ENCODE results near the gene TAF11L10. TPM values are rescaled to one million over a fixed set of nuclear protein-coding genes. Genes with fewer than 3 reads are reported as not detected.
A peak's percentile ranks its signal among the peaks of the same experiment; 100 is the strongest.

TAF11L10 gene
- total and polyA plus RNA-seq, 2 of the 8 experiments (the other 6 are each of a cell fraction or from before 2014, with no cell fraction given) = not detected

DNA sequence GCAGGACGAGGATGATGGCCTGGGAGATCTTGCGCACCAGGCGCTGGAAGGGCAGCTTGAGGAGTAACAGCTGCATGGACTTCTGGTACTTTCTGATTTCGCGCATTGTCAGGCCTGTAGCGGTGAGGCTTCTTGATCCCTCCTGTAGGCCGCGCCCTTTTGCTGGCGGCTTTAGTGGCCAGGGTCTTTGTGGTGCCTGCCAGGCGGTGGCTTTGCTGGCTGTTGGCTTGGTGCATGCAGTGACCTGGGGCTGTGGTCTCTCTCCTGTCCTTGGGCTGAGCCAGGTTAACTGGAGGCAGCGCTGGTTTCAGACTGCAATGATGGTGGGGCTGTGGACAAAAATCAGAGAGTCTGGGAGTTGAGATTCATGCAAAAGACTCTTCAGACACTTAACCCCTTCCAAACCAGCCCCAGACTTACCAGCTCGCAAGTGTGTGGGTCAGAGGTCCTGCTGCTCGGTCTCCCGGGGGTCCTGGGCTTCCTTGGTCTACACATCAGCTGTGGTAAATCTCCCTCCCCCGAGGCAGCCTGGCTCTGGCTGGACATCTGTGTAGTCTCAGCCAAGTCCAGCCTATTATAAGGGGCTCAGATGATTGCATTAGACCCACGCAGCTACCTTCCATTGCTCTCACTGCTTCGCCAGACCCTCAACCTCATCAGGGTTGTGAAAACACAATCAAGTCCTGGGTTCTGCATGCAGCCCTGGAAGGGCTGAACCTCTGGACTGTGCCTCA, 17.4 kb upstream of the TAF11L10 start:
- no peak overlapping the region for H2BK20ac ChIP-seq (ENCODE audit: low read length)
- no peak overlapping the region for H3K56ac ChIP-seq (replicated peaks; ENCODE audit: insufficient read length, low read depth, low read length)
- no peak overlapping the region for H2AK5ac ChIP-seq (ENCODE audit: low read depth, low read length)
- FAIRE-seq = no peak
- H3K9me3 ChIP-seq (ENCODE audit: insufficient read depth in 2 of 2, low read depth in 1 of 2, low read length in 1 of 2) = no peaks in the 10 kb centered on the region
- H3K79me1 ChIP-seq (ENCODE audit: low read depth, low read length) = no peaks in the 10 kb centered on the region
- H4K91ac ChIP-seq (replicated peaks; ENCODE audit: insufficient read length, low read length) = no peak overlapping the region
- no peak overlapping the region for H3K4me3 ChIP-seq (ENCODE audit: extremely low read depth in 1 of 4, insufficient read depth in 2 of 4, low read depth in 3 of 4, low read length in 4 of 4)
- no peak overlapping the region for H3K9ac ChIP-seq (replicated peaks in 1 of 4; ENCODE audit: extremely low read depth in 1 of 4, low read depth in 3 of 4, low read length in 3 of 4)
- H4K20me1 ChIP-seq (replicated peaks in 1 of 2; ENCODE audit: control insufficient read depth in 1 of 2, insufficient read depth in 2 of 2, low read length in 2 of 2) = no peaks in the 10 kb centered on the region
- ChIA-PET CTCF (ENCODE audit: partially characterized antibody) (interaction anchor here (1.0 kb wide), 1 partner anchor 11 kb away, joined by 3 read pairs; the partner anchor contains the start of gene TAF11L11), POLR2A (ENCODE audit: partially characterized antibody) (no interaction called here)
- H2AFZ ChIP-seq (ENCODE audit: low read length) = no peak overlapping the region
- WGBS, 2 experiments (ENCODE audit: extremely low coverage in 1 of 2, insufficient coverage in 1 of 2, insufficient read length in 1 of 2, insufficient replicate concordance in 2 of 2, low coverage in 1 of 2, low lambda C conversion rate in 2 of 2, missing lambda C conversion rate in 1 of 2) = 92% methylated on average over 13 of the region's 17 CpGs; no CpG with 5 or more reads in 1 of the 2 experiments
- no peak overlapping the region for H4K8ac ChIP-seq (ENCODE audit: extremely low read depth, insufficient read depth, low read length)
- no peak overlapping the region for H4K5ac ChIP-seq (ENCODE audit: insufficient read length, low read depth, low read length)
- H3K18ac ChIP-seq (ENCODE audit: extremely low read depth, low read length) = no peak overlapping the region
- H3K23me2 ChIP-seq (ENCODE audit: low read depth, low read length) = no peaks in the 10 kb centered on the region
- no peak overlapping the region for H2BK12ac ChIP-seq (ENCODE audit: low read depth, low read length)
- no peaks in the 10 kb centered on the region for H3K27me3 ChIP-seq (replicated peaks in 1 of 4; ENCODE audit: control insufficient read depth in 3 of 4, extremely low read depth in 1 of 4, insufficient read depth in 3 of 4, low read length in 3 of 4)
- no peak overlapping the region for H2BK5ac ChIP-seq (ENCODE audit: low read depth, low read length)
- no peaks in the 10 kb centered on the region for H3K4me1 ChIP-seq (replicated peaks in 1 of 4; ENCODE audit: control insufficient read depth in 3 of 4, insufficient read depth in 4 of 4, low read length in 3 of 4)
- no peak overlapping the region for H3K4ac ChIP-seq (replicated peaks; ENCODE audit: insufficient read length, low read depth, low read length)
- H3K4me2 ChIP-seq (ENCODE audit: insufficient read depth in 1 of 2, low read depth in 2 of 2, low read length in 2 of 2) = no peak overlapping the region
- H2BK120ac ChIP-seq (replicated peaks; ENCODE audit: low read depth, low read length) = no peak overlapping the region
- H3K79me2 ChIP-seq (ENCODE audit: control insufficient read depth in 1 of 2, insufficient read depth in 2 of 2, low read length in 2 of 2) = no peaks in the 10 kb centered on the region
- H2BK15ac ChIP-seq (ENCODE audit: low read length) = no peak overlapping the region
- H3K36me3 ChIP-seq (ENCODE audit: control insufficient read depth in 2 of 4, insufficient read depth in 4 of 4, low read length in 3 of 4) = no peaks in the 10 kb centered on the region
- H3K27ac ChIP-seq (ENCODE audit: low read depth, low read length) = no peak overlapping the region
- no peak overlapping the region for H3K23ac ChIP-seq (ENCODE audit: insufficient read length)
- TF ChIP-seq PHF8 (conservative IDR thresholded peaks at IDR 0.05; ENCODE audit: low read depth, low read length) = no peak
- TF ChIP-seq RAD21 (IDR thresholded peaks at IDR 0.05 in 1 of 2, conservative IDR thresholded peaks at IDR 0.05 in 1 of 2; ENCODE audit: low read depth in 2 of 2, low read length in 2 of 2) = peak in 1 of 2 experiments; percentile 0; a peak in 1 of 4 replicates
- no peak for DNase-seq (ENCODE audit: low read depth in 1 of 2, low spot score in 2 of 2)
- no peak overlapping the region for H3K14ac ChIP-seq (ENCODE audit: insufficient read length)
